Muscle of back (tissue), 13 donors: ENCODE measurements around the gene CD5L. TPM values are rescaled to one million over a fixed set of nuclear protein-coding genes. Genes with fewer than 3 reads are reported as not detected.
A peak's percentile ranks its signal among the peaks of the same experiment; 100 is the strongest.

Experiments
- DNase-seq, 3 donors: peaks; one replicate each; pipeline versions ENCODE4 v3.0.0 to v3.0.0-alpha.2; 2013
- long read RNA-seq, 9 donors: transcript quantifications; one replicate each; lab custom pipeline, GENCODE V29; 2026
- polyA plus RNA-seq, 10 donors: library from polyadenylated mRNA; unstranded; fragments of 120-200 nt; gene quantifications; one replicate each; pipeline ENCODE4 v1.2.1, GENCODE V29; 2013; ENCODE audit not compliant: insufficient read length in 10 of 10

Gene CD5L
- under 1 TPM in 4 of 10 donors, not detected in 6; 0.05 to 0.17 (median 0.11) TPM for polyA plus RNA-seq
- long read RNA-seq, donor 1: 0 reads
- long read RNA-seq, donor 2: 0 reads
- long read RNA-seq, donor 3: 0 reads
- long read RNA-seq, donor 4: 0 reads
- long read RNA-seq, donor 5: 0 reads
- long read RNA-seq, donor 6: 0 reads
- long read RNA-seq, donor 7: 0 reads
- long read RNA-seq, donor 8: 0 reads
- long read RNA-seq, donor 9: 0 reads

DNA sequence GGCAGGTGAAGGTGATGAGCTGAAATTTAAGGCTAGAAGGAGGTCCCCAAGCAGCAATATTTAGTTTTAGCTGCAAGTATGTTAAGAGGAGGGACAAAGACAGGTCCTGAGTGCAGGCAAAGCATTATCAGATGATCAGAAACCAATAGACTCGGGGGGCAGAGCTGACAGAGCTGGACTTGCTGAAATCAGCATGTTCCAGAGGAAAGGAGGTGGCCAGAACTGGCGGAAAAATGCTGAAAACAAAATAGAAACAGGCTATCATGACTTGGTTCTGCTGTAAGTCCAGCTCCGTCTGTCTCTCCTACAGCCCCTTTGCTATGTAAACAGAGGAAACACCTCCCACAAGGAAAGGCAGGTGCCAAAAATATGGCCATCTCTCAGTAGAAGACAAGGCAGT, at the start of gene CD5L:
Gene CD5L, minus strand, starts transcription at position 101 of the 400 bp plus-strand sequence. CDS start 107 bp downstream, outside the sequence.
- DNase-seq: no peak

DNA sequence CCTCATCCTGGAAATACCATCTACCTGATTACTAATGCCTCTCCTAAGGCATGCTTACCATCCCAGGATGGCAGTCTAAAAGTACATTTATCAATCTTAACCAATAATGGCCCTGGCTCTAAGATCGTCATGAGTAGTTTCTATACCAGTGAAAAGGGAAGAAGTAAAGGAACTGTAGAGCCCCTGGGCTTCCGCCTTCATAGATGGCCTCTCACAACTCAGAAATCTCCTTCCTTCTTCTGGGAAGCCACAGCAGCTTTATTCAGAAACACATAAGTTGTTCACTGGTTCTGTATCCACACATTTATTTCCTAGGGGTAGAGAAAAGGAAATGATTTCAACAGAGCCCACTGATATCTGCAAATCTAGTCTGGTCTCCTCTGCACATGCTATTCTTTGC, 41.0 kb upstream of the CD5L start:
- DNase-seq: no peak

DNA sequence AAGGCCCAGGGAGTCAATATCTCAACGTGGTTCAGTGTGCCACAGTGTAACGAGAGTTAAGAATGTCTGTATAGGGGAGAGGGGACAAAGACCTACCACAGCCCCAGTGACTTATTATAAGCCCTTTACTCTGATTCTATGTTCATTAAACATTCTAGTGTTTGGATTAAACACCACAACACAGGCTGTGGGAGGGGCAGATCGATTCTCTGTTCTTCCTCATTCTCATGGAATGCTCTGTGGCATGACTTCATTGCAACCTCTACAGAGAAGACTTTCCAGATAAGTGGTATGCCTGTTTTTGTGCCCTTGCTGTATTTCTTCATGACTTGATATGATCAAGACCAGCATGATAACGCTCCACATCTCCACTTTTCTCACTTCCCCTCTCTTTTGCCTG, 39.0 kb upstream of the CD5L start:
- DNase-seq: no peak

DNA sequence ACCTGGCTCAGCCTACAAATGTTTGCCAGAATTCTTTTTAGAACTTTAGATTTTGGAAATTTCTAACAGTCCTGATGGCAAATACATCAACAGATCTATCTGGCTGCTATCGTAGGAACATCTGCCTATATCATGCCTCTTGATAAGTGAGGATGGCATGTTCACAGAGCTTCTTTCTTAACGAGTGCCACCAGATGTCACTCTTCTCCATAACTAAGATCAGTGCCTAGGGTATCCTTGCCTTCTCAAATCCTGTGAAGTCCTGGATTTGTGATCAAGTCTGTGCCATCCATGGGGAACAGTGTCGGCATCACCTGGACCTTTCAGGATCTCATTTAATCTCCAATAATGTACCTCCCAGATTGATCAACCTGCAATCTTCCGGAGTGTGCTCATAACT, 36.5 kb upstream of the CD5L start:
- DNase-seq: peak; percentile 16 to 34 (median 16)

- DNase-seq: no peak
Measured at GRCh38 chr1:157870490-157870889, 28.9 kb upstream of the CD5L start.

- DNase-seq: no peak
Measured at GRCh38 chr1:157868654-157869053, 27.0 kb upstream of the CD5L start.

- no peak for DNase-seq
Measured at GRCh38 chr1:157862114-157863070, 20.8 kb upstream of the CD5L start.

GRCh38 chr1:157856538-157856937, 14.9 kb upstream of the CD5L start:
- no peak for DNase-seq

DNA sequence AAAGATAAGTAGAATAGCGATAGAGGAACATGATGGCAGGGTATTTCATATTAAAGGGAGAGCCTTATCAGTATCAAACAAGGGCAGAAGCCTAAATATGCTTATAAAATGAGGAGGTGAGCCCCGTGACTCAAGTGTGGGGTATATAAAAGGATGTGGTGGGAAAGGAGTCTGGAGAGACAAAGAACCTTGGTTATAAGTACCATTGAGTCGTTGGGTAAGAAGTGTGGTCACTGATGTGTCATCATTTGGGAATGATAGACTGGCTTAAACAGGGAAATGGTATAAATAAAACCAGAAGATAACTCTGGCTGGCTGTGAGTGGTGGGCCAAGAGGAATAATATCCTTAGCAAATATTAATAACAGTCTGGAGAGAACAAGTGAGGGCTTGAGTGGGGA, 10.9 kb upstream of the CD5L start:
- DNase-seq: peak in 1 of 3 donors; percentile 6

- DNase-seq: peak in 1 of 3 donors; percentile 7
Measured at GRCh38 chr1:157849229-157849875, 7.7 kb upstream of the CD5L start.

GRCh38 chr1:157844089-157844830, 2.7 kb upstream of the CD5L start:
- peak in 1 of 3 donors; percentile 6 for DNase-seq

GRCh38 chr1:157842939-157843338, 1.3 kb upstream of the CD5L start:
- DNase-seq: no peak

DNA sequence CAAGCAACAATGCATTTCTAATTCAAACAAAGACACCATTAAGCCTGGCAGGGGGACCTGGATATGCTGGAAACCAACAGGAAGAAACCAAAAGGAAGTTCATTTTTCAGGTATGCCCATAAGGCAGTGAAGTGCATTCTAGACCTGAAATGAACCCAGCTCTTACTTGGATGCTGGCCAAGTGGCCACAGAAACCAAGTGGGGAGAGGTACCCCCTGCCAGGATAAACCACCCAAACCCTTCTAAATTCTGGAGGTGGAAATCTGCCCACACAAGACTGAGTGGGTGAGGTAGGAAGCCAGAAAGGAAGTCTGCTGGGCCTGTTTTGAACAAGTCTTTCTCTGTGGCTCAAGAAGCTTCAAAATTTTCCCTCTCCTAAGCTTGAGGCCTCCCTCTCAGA, 2.6 kb downstream of the CD5L start:
- no peak for DNase-seq

DNA sequence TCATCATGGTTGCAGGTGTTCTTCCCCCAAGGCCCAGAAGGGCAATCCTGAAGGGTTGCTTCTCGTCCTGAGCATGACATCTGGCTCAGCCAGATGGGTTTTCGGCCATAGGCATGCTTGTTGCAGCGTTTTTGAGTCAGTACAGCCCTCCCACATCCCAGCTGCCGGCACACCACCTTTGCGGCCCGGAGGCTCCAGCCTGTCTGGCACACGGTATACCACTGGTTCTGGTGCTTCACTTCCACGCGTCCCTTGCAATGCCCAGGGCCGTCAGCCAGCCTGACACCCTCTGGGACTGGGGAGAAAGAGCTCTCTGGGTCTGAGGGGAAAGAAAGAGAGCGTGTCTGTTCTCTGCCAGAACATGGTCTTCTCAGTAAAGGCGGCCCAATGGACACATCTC, 7.2 kb downstream of the CD5L start:
- no peak for DNase-seq

GRCh38 chr1:157833145-157833544, 8.5 kb downstream of the CD5L start:
- no peak for DNase-seq

DNA sequence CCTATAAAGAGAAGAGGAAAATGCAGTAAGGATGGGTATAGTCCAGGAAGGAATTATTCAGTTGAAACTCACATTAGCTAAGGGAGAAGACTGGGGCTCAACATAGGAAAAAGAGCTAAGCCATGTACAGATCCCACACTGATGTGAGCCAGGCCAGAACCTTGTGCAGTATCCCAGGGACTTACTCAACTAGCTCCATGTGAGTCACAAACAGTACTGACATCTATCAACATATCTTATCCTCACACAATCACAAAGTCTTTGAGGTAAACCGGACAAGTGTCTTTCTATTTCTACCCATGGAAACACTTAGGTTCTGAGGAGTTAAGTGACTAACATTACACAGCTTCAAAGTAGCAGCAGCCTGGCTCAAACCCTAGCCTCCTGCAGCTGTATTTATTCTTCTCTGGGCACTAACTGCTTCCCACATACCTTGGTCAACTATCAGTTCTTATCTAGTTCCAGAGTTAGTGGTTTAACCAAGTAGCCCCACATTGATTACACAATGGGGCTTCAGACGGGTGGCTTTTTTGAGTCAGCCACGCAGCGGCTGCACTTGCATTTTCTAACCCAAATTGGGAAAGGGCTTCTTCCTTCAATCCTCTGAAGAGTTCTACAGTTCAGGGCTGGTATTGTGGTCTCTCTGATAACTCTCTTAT, 9.5 kb downstream of the CD5L start:
- DNase-seq: no peak

- DNase-seq: no peak
Measured at GRCh38 chr1:157830887-157831286, 10.7 kb downstream of the CD5L start.

GRCh38 chr1:157829711-157830110, 11.9 kb downstream of the CD5L start:
- DNase-seq: no peak

DNA sequence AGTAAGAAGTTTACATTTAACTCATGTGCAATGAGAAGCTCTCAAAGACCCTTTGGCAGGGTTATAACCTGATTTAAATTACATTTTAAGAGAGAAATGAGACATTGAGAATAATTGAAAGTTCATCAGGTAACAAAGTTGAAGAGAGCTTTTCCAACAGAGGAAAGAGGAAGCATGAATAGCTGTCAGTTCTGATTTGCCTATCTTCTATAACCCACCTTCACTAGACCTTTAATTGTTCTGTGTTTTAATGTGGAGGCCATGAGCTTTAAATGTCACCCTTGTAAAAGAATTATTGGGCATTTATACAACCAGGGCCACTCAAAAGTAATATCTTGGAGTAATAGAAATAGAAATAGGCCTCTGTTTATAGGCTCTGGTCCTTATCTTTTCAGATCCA, 12.4 kb downstream of the CD5L start:
- no peak for DNase-seq

DNA sequence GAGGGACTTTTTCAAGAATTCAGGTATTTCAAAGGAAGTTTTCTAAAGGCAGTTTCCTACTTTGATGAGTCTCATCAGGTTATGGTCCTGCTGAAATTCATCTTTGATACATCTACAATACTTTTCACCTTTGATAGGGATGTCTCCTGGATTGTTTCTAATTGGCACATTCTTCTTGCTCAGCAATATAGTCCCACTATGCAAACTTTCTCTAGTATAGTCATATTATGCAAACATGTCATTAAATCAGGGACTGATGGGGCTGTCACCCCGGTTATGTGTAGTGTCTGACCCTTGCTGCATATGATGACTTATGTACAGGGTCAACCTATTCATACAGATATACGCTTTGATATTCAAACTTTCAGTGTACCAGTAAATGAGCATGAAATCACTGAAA, 21.3 kb downstream of the CD5L start:
- DNase-seq: no peak

DNA sequence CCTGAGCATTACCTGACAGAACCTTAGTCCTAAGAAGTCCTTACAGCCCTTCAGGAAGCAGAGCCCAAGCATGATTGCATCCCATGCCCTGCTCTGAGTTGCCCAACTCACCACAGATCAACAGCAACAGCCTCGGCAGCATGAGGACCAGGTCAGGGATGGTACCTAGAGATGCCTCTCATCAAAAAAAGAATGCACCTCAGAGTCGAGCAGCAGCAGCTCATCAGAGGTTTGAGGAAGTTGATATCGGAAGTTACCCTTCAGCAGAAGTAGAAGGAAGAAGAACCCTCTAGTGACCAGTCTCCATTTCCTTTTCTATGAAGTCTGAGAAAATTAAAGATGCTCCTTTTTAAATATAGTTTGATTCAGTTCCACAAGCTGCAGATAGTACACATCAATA, 21.7 kb downstream of the CD5L start, which contains the start of gene FCRL1:
Gene FCRL1, minus strand, starts transcription at position 225 of the 400 bp plus-strand sequence. Its CDS starts 83 bp downstream, at position 142.
- DNase-seq: no peak
